Karpas-422 (cell line): ENCODE data around the gene EML6. TPM values are rescaled to one million over a fixed set of nuclear protein-coding genes. Genes with fewer than 3 reads are reported as not detected.
"Not testable (repeated sequence)": the region's sequence is repeated elsewhere in the genome, so short reads cannot be mapped to it uniquely, and the experiment has no call there.

Experiments
- DNase-seq: peaks from one replicate; pipeline ENCODE4 v3.0.0-alpha.2; 2015
- H2AFZ ChIP-seq: fragments of 200-600 bp; sonication (generic); 2 replicates; pipeline ENCODE4 v1.6.1; 2014; ENCODE audit warnings: antibody characterized with exemption, low read length, mixed read lengths
- H3K27ac ChIP-seq: fragments of 200-600 bp; sonication (generic); 2 replicates; pipeline ENCODE4 v1.5.1; 2014; ENCODE audit warnings: mild to moderate bottlenecking, low read length, moderate library complexity
- H3K27me3 ChIP-seq: fragments of 200-600 bp; sonication (generic); 2 replicates; pipeline ENCODE4 v1.6.1; 2014; ENCODE audit warnings: low read length, mixed read lengths
- H3K36me3 ChIP-seq: fragments of 200-600 bp; sonication (generic); 2 replicates; pipeline ENCODE4 v1.6.1; 2014; ENCODE audit warnings: low read length, mixed read lengths; ENCODE audit not compliant: insufficient read depth
- H3K4me1 ChIP-seq: fragments of 200-600 bp; sonication (generic); 2 replicates; pipeline ENCODE4 v1.6.1; 2014; ENCODE audit warnings: mild to moderate bottlenecking, low read length, mixed read lengths
- H3K4me2 ChIP-seq: fragments of 200-600 bp; sonication (generic); 2 replicates; pipeline ENCODE4 v1.6.1; 2014; ENCODE audit warnings: low read length, low read depth, mild to moderate bottlenecking; ENCODE audit not compliant: poor library complexity, severe bottlenecking
- H3K4me3 ChIP-seq: fragments of 200-600 bp; sonication (generic); 2 replicates; pipeline ENCODE4 v1.5.1; 2014; ENCODE audit warnings: mild to moderate bottlenecking, antibody characterized with exemption, low read length, mixed read lengths
- H3K79me2 ChIP-seq: fragments of 200-600 bp; sonication (generic); 2 replicates; pipeline ENCODE4 v1.6.1; 2014; ENCODE audit warnings: mild to moderate bottlenecking, low read length, mixed read lengths
- H3K9ac ChIP-seq: fragments of 200-600 bp; sonication (generic); 2 replicates; pipeline ENCODE4 v1.6.0; 2014; ENCODE audit warnings: low read length
- H3K9me2 ChIP-seq: fragments of 200-600 bp; sonication (generic), shearing (Covaris generic); replicated peaks from 2 replicates; pipeline ENCODE4 v1.6.0; 2014; ENCODE audit warnings: mild to moderate bottlenecking, low read length, moderate library complexity; ENCODE audit not compliant: insufficient read depth
- H3K9me3 ChIP-seq: fragments of 300-700, 200-600 bp; sonication (generic); 2 replicates; pipeline ENCODE4 v1.6.1; 2014; ENCODE audit warnings: low read length, mixed read lengths
- H4K20me1 ChIP-seq: fragments of 200-600 bp; sonication (generic); 2 replicates; pipeline ENCODE4 v1.6.1; 2014; ENCODE audit warnings: mild to moderate bottlenecking, antibody characterized with exemption, low read length, low read depth; ENCODE audit not compliant: insufficient read depth
- total RNA-seq: library from RNA; depleted of rRNA; stranded (reverse); fragments of >200 nt; shearing (Covaris generic); gene quantifications from 2 replicates; pipeline ENCODE4 v1.2.3, GENCODE V29; 2014; ENCODE audit warnings: low replicate concordance

The EML6 gene
- total RNA-seq, 1 experiment from 2014 or later = 187 TPM

DNA sequence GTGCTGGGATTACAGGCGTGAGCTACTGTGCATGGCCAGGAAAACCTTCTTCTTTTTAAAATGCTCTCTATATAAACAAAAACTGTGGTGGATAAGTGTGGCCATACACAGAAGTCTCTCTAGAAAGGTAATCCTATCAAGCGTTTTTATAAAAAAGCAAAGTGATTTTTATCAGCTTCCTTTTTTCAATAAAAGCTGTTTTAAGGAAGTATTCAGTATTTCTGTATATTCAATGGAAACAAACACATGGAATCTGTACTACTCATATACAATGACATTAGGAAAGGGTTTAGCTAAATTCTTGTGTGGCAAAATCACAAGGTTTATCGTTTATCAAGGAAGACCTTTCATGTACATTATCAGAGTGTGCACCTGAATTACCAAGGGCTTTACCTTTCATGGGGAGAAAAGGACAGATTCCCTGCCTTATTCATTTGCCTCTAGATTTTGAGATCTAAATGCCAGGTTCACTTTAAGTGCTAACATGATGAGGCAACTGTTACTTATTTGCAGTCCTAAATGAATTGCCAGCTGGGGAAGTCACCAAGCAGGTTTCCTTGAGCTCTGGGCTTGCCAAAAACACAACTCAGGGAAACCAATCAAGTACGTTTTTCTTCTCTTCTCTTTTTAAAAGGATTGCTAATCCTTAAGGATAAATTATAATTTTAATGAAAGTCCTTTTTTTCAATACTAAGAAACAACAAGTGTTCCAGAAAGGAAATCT lies 256.0 kb downstream of the EML6 start:
- Histone ChIP-seq H3K9me2 (no peaks in the 10 kb centered on the region), H3K27me3 (no peaks in the 10 kb centered on the region), H3K4me2 (no peak overlapping the region), H3K9me3 (no peaks in the 10 kb centered on the region), H3K79me2 (peaks cover 85% of the 10 kb centered on the region), H3K4me1 (peaks cover 31% of the 10 kb centered on the region), H3K27ac (0 out of 2 replicates have a peak overlapping the region, but pooled peaks have one; percentile 4), H3K4me3 (no peak overlapping the region), H4K20me1 (no peaks in the 10 kb centered on the region), H2AFZ (no peak overlapping the region), H3K9ac (no peak overlapping the region), H3K36me3 (peaks cover 17% of the 10 kb centered on the region; the same call in 1 of the 2 replicates)
- DNase-seq = no peak

DNA sequence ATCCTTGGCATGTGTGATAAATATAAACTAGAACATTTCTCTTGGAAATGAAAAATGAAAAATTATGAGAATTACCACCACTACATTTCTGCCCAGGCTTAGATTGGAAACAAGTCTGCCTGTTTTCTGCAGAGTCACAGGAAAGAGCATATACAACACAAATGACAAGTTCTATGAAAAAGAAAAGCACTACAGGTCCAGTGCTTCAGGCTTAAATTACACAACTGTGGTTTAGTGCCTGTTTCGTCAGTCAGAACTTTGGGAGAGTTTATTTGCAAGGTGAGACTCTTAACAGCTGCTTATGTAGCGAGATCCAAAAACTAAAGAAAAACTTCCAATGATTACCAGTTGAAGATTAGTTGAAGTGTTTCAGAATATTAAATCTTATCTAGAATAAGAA lies 257.9 kb downstream of the EML6 start:
- H3K9me3 ChIP-seq = no peaks in the 10 kb centered on the region
- H3K79me2 ChIP-seq = peaks cover 82% of the 10 kb centered on the region
- no peaks in the 10 kb centered on the region for H3K27me3 ChIP-seq
- no peak overlapping the region for H3K9ac ChIP-seq
- no peaks in the 10 kb centered on the region for H4K20me1 ChIP-seq
- no peak for DNase-seq
- H2AFZ ChIP-seq = no peak overlapping the region
- peaks cover 23% of the 10 kb centered on the region; the same call in 1 of the 2 replicates for H3K36me3 ChIP-seq
- no peak overlapping the region for H3K4me2 ChIP-seq
- no peaks in the 10 kb centered on the region for H3K9me2 ChIP-seq
- H3K27ac ChIP-seq = no peak overlapping the region
- H3K4me1 ChIP-seq = peaks cover 30% of the 10 kb centered on the region
- H3K4me3 ChIP-seq = no peak overlapping the region

DNA sequence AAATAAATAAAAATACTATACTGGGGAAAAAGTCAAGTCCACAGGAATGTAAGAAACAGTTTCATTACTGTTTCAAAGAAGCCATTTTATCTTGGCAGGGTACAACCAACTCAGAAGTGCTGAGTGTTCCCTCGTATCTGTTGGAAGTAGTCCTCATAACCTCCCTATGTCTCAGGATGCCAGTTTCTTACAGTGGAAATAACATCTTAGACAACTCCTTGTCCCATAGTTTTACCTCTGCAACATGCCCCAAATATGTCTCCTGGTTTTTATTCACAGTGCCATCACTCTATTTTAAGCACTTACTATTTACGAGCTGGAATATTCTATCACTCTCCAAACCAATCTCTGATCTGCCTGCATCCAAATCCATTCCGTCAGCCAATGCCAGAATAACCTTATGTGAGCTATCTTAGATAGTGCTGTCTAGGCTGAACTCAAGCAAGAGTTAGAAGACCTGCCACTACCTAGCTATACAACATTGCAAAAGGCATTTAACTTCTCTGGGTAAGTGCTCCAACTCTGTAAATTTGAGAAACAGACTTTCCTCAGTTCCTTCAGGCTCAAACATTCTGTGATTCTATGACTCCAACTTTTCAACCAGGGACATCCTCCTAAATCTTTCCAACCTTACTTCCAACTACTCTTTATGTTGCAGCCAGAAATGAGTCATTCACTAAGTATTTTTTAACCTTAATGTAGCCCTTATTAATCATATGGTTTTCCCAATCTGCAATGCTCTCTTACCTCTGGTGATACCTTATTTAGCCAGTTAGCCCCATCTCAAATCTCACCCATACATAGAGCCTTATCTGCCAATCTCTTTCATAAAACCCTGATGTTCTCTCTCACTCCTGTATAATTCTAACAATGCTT lies 260.1 kb downstream of the EML6 start:
- H3K27me3 ChIP-seq = no peaks in the 10 kb centered on the region
- peaks cover 17% of the 10 kb centered on the region for H3K4me1 ChIP-seq
- no peaks in the 10 kb centered on the region for H4K20me1 ChIP-seq
- H3K9me3 ChIP-seq = no peaks in the 10 kb centered on the region
- DNase-seq = no peak
- H2AFZ ChIP-seq = no peak overlapping the region
- no peak overlapping the region for H3K9ac ChIP-seq
- peak overlapping the region; percentile 13; the same call in 1 of the 2 replicates for H3K27ac ChIP-seq
- no peak overlapping the region for H3K4me3 ChIP-seq
- peaks cover 38% of the 10 kb centered on the region for H3K36me3 ChIP-seq
- H3K79me2 ChIP-seq = peaks cover 84% of the 10 kb centered on the region
- no peaks in the 10 kb centered on the region for H3K9me2 ChIP-seq
- H3K4me2 ChIP-seq = no peak overlapping the region

DNA sequence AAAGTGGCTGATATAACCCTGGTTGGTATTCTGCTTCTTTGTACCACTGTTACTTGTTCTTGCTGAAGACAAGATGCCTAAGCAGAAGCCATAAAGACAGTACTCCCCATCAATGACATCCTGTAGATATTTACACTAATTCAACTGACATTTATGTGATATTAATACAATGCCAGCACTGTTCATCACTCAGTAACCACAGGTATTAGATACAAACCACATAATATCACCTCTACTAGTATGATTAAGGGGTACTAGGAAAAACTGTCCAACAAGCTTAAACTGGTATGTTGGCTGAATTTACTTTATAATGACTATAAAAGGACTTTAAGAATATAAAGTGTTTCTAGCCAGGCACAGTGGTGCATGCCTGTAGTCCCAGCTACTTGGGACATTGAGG lies 261.0 kb downstream of the EML6 start:
- Histone ChIP-seq H3K27ac (peak overlapping the region; percentile 13; the same call in 1 of the 2 replicates), H3K27me3 (no peaks in the 10 kb centered on the region), H3K79me2 (peaks cover 84% of the 10 kb centered on the region), H3K9me3 (no peaks in the 10 kb centered on the region), H3K36me3 (peaks cover 38% of the 10 kb centered on the region), H3K4me2 (no peak overlapping the region), H4K20me1 (0 out of 2 replicates have a peak, but pooled peaks cover under 1% of the 10 kb centered on the region), H3K4me3 (no peak overlapping the region), H2AFZ (no peak overlapping the region), H3K4me1 (peaks cover 21% of the 10 kb centered on the region), H3K9me2 (no peaks in the 10 kb centered on the region), H3K9ac (no peak overlapping the region)
- DNase-seq = no peak

DNA sequence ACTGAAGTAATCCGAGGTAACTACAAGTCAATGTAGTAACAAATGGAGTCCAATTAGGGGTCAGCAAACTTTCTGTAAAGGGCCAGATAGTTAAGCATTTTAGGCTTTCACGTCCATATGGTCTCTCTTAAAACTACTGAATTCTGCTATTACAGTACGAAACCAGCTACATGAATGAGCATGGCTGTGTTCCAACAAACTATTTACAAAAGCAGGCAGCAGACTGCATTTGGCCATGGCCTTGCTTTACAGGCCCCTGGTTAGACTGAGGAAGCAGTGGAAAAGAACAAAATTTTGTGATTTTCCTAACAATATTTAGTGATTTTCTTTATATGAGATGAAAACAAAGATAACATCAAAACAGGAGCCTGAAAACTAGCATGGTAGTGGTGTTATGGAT lies 262.8 kb downstream of the EML6 start:
- Histone ChIP-seq H3K27me3 (no peaks in the 10 kb centered on the region), H3K9ac (no peak overlapping the region), H4K20me1 (peaks cover 6% of the 10 kb centered on the region; the same call in 1 of the 2 replicates), H2AFZ (no peak overlapping the region), H3K36me3 (peaks cover 37% of the 10 kb centered on the region), H3K9me3 (no peaks in the 10 kb centered on the region), H3K27ac (no peak overlapping the region), H3K9me2 (no peaks in the 10 kb centered on the region), H3K79me2 (peaks cover 86% of the 10 kb centered on the region), H3K4me2 (no peak overlapping the region), H3K4me3 (no peak overlapping the region), H3K4me1 (peaks cover 21% of the 10 kb centered on the region)
- no peak for DNase-seq

DNA sequence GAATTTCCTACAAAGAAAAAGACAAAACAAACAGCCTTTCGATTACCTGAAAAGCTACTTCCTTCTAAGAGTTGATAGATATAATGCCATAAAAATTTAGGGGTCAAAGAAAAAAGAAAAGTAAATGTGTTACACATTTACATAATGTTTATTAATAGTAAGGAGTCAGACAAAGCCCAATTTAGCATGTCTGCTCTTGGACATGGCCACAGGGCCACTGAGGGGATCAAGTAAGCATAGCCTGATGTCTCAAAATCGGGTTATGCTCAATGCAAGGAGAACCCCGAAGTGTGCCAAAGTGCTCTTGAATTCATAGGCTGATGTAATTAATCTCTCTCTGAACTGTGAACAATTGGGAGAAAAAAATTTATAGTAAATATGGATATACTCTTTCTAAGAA lies 265.1 kb downstream of the EML6 start:
- H3K79me2 ChIP-seq = peaks cover 95% of the 10 kb centered on the region
- H3K36me3 ChIP-seq = peaks cover 25% of the 10 kb centered on the region
- H3K4me2 ChIP-seq = no peak overlapping the region
- H4K20me1 ChIP-seq = peaks cover 6% of the 10 kb centered on the region; the same call in 1 of the 2 replicates
- H3K9me2 ChIP-seq = no peaks in the 10 kb centered on the region
- no peak overlapping the region for H3K27ac ChIP-seq
- H3K9me3 ChIP-seq = no peaks in the 10 kb centered on the region
- no peak for DNase-seq
- H3K27me3 ChIP-seq = no peaks in the 10 kb centered on the region
- no peak overlapping the region for H3K4me3 ChIP-seq
- H2AFZ ChIP-seq = no peak overlapping the region
- no peak overlapping the region for H3K9ac ChIP-seq
- H3K4me1 ChIP-seq = peaks cover 27% of the 10 kb centered on the region

DNA sequence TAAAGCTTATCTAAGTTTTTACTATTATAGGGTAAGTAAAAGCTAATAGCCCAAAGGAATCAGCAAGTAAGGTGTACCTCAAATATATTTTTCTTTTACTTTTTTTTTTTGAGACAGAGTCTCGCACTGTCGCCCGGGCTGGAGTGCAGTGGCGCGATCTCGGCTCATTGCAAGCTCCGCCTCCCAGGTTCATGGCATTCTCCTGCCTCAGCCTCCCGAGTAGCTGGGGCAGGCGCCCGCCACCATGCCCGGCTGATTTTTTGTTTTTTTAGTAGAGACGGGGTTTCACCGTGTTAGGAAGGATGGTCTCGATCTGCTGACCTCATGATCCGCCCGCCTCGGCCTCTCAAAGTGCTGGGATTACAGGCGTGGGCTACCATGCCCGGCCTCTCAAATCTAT lies 267.2 kb downstream of the EML6 start:
- peaks cover 22% of the 10 kb centered on the region for H3K36me3 ChIP-seq
- H3K4me2 ChIP-seq, H3K9ac ChIP-seq, H3K27ac ChIP-seq, H2AFZ ChIP-seq, DNase-seq, H3K4me3 ChIP-seq, H3K9me3 ChIP-seq, H3K9me2 ChIP-seq, H3K27me3 ChIP-seq, H4K20me1 ChIP-seq: not testable (repeated sequence)
- peaks cover 98% of the 10 kb centered on the region for H3K79me2 ChIP-seq
- peaks cover 25% of the 10 kb centered on the region for H3K4me1 ChIP-seq

DNA sequence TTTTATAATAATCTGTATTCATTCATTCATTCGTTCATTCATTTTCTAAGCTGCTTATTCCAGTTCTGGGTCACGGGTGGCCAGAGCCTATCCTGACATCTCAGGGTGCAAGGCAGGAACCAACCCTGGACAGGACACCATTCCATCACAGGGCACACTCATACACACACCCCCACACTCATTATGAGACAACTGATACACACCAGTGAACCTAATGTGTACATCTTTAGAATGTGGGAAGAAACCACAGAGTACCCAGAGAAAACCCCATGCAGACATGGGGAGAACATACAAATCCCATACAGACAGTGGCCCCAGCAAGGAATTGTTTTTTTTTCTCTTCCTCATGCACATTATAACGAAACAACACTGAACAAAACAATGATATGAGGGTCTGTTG lies 272.1 kb downstream of the EML6 start:
- H3K36me3 ChIP-seq = no peaks in the 10 kb centered on the region; the same call in 1 of the 2 replicates

More for the DNA sequence above, 272.1 kb downstream of the EML6 start:
- no peak overlapping the region for H3K9ac ChIP-seq
- peaks cover 98% of the 10 kb centered on the region for H3K79me2 ChIP-seq
- peaks cover 58% of the 10 kb centered on the region for H3K4me1 ChIP-seq
- H3K27ac ChIP-seq = peak overlapping the region; percentile 4; the same call in 1 of the 2 replicates
- H4K20me1 ChIP-seq = no peaks in the 10 kb centered on the region
- no peaks in the 10 kb centered on the region for H3K9me3 ChIP-seq
- H3K4me2 ChIP-seq = no peak overlapping the region
- no peak overlapping the region for H3K4me3 ChIP-seq
- no peaks in the 10 kb centered on the region for H3K9me2 ChIP-seq
- no peak for DNase-seq
- no peaks in the 10 kb centered on the region for H3K27me3 ChIP-seq
- no peak overlapping the region for H2AFZ ChIP-seq
